LHCN-M2 (cell line): ENCODE data around the gene ATG7. TPM values are rescaled to one million over a fixed set of nuclear protein-coding genes. Genes with fewer than 3 reads are reported as not detected.
"Not testable (repeated sequence)": the region's sequence is repeated elsewhere in the genome, so short reads cannot be mapped to it uniquely, and the experiment has no call there.

ENCODE experiments used
- DNase-seq: peaks from one replicate; pipeline ENCODE4 v3.0.0-alpha.2; 2012; ENCODE audit warnings: low read depth
- total RNA-seq: library from RNA; depleted of rRNA; stranded (reverse); fragments of >200 nt; gene quantifications from 2 replicates; pipeline ENCODE4 v1.2.3, GENCODE V29; 2014

Gene ATG7
- total RNA-seq, 1 experiment from 2014 or later, result 48.1 TPM

GRCh38 chr3:11423868-11424267, 151.7 kb downstream of the ATG7 start:
- DNase-seq, result no peak

- DNase-seq, result no peak
These were observed 152.1 kb downstream of the ATG7 start for GRCh38 chr3:11424277-11424676.

GRCh38 chr3:11430207-11430606, 158.0 kb downstream of the ATG7 start:
- DNase-seq, result no peak

- DNase-seq, result no peak
These were observed 158.4 kb downstream of the ATG7 start for GRCh38 chr3:11430624-11431023.

GRCh38 chr3:11431319-11431718, 159.1 kb downstream of the ATG7 start:
- DNase-seq, result no peak

- DNase-seq, result peak; percentile 28
These were observed 161.9 kb downstream of the ATG7 start for GRCh38 chr3:11434017-11434526.

GRCh38 chr3:11434563-11435096, 162.4 kb downstream of the ATG7 start:
- no peak for DNase-seq

GRCh38 chr3:11435440-11436165, 163.4 kb downstream of the ATG7 start:
- DNase-seq, result no peak

GRCh38 chr3:11436775-11437174, 164.6 kb downstream of the ATG7 start:
- no peak for DNase-seq

GRCh38 chr3:11437506-11437905, 165.3 kb downstream of the ATG7 start:
- DNase-seq, result no peak

GRCh38 chr3:11438646-11439045, 166.4 kb downstream of the ATG7 start:
- DNase-seq, result peak; percentile 92

- peak; percentile 48 for DNase-seq
These were observed 169.1 kb downstream of the ATG7 start for GRCh38 chr3:11441346-11441745.

GRCh38 chr3:11444404-11444803, 172.2 kb downstream of the ATG7 start:
- no peak for DNase-seq

GRCh38 chr3:11445193-11445592, 173.0 kb downstream of the ATG7 start:
- DNase-seq, result not testable (repeated sequence)

- DNase-seq, result no peak
These were observed 173.7 kb downstream of the ATG7 start for GRCh38 chr3:11445883-11446282.

- no peak for DNase-seq
These were observed 175.5 kb downstream of the ATG7 start for GRCh38 chr3:11447584-11448200.

GRCh38 chr3:11450015-11450414, 177.8 kb downstream of the ATG7 start:
- no peak for DNase-seq

GRCh38 chr3:11452312-11452711, 180.1 kb downstream of the ATG7 start:
- DNase-seq, result peak; percentile 19

- peak; percentile 95 for DNase-seq
These were observed 181.0 kb downstream of the ATG7 start for GRCh38 chr3:11452885-11453847.

- peak; percentile 67 for DNase-seq
These were observed 183.8 kb downstream of the ATG7 start for GRCh38 chr3:11455956-11456355.

- peak; percentile 73 for DNase-seq
These were observed 184.9 kb downstream of the ATG7 start for GRCh38 chr3:11457135-11457534.
